ENCODE measurements around the gene RNF175. TPM values are rescaled to one million over a fixed set of nuclear protein-coding genes. Genes with fewer than 3 reads are reported as not detected.

RNF175 gene
- polyA plus RNA-seq, 1 experiment: not detected

GRCh38 chr4:153776601-153777000 lies 16.8 kb upstream of the RNF175 start:
- Histone ChIP-seq H3K4me3 (ENCODE audit: low read depth, low read length) (no peak overlapping the region), H3K27me3 (ENCODE audit: control insufficient read depth, insufficient read depth, low read length) (no peaks in the 10 kb centered on the region), H3K9me3 (ENCODE audit: control insufficient read depth, insufficient read depth, low read length) (no peaks in the 10 kb centered on the region; the same call in 1 of the 2 replicates), H3K27ac (ENCODE audit: low read depth, low read length) (no peak overlapping the region)
- DNase-seq (ENCODE audit: low read depth, low spot score): no peak
- ChIA-PET CTCF (interaction anchor here (1.1 kb wide), 1 partner anchor 27 kb away, joined by 3 read pairs; no protein-coding TSS in a partner anchor), POLR2A (no interaction called here)
- TF ChIP-seq CTCF (IDR thresholded peaks at IDR 0.05; ENCODE audit: low read depth, low read length): no peak

GRCh38 chr4:153773236-153773690 lies 13.4 kb upstream of the RNF175 start:
- POLR2A ChIA-PET: no interaction called here
- DNase-seq (ENCODE audit: low read depth, low spot score): no peak
- H3K27me3 ChIP-seq (ENCODE audit: control insufficient read depth, insufficient read depth, low read length): no peaks in the 10 kb centered on the region
- no peaks in the 10 kb centered on the region for H3K9me3 ChIP-seq (ENCODE audit: control insufficient read depth, insufficient read depth, low read length)
- CTCF ChIA-PET: no interaction called here
- no peak overlapping the region for H3K27ac ChIP-seq (ENCODE audit: low read depth, low read length)
- H3K4me3 ChIP-seq (ENCODE audit: low read depth, low read length): no peak overlapping the region
- TF ChIP-seq CTCF (IDR thresholded peaks at IDR 0.05; ENCODE audit: low read depth, low read length): no peak

GRCh38 chr4:153771046-153771445 lies 11.2 kb upstream of the RNF175 start:
- Histone ChIP-seq H3K27me3 (ENCODE audit: control insufficient read depth, insufficient read depth, low read length) (no peaks in the 10 kb centered on the region), H3K27ac (ENCODE audit: low read depth, low read length) (no peak overlapping the region), H3K9me3 (ENCODE audit: control insufficient read depth, insufficient read depth, low read length) (no peaks in the 10 kb centered on the region), H3K4me3 (ENCODE audit: low read depth, low read length) (no peak overlapping the region)
- CTCF ChIA-PET: no interaction called here
- POLR2A ChIA-PET: no interaction called here
- DNase-seq (ENCODE audit: low read depth, low spot score): no peak
- TF ChIP-seq CTCF (IDR thresholded peaks at IDR 0.05; ENCODE audit: low read depth, low read length): no peak

- H3K9me3 ChIP-seq (ENCODE audit: control insufficient read depth, insufficient read depth, low read length): no peaks in the 10 kb centered on the region
- POLR2A ChIA-PET: no interaction called here
- CTCF ChIA-PET: no interaction called here
Measured at GRCh38 chr4:153766758-153767157, 6.9 kb upstream of the RNF175 start.

GRCh38 chr4:153765894-153766293 lies 6.1 kb upstream of the RNF175 start:
- POLR2A ChIA-PET: no interaction called here
- CTCF ChIA-PET: no interaction called here
- H3K9me3 ChIP-seq (ENCODE audit: control insufficient read depth, insufficient read depth, low read length): no peaks in the 10 kb centered on the region
- DNase-seq (ENCODE audit: low read depth, low spot score): no peak
- H3K4me3 ChIP-seq (ENCODE audit: low read depth, low read length): no peak overlapping the region
- no peak for TF ChIP-seq CTCF (IDR thresholded peaks at IDR 0.05; ENCODE audit: low read depth, low read length)
- H3K27ac ChIP-seq (ENCODE audit: low read depth, low read length): no peak overlapping the region
- peaks cover 5% of the 10 kb centered on the region for H3K27me3 ChIP-seq (ENCODE audit: control insufficient read depth, insufficient read depth, low read length)

More at GRCh38 chr4:153766758-153767157, 6.9 kb upstream of the RNF175 start:
- no peak for TF ChIP-seq CTCF (IDR thresholded peaks at IDR 0.05; ENCODE audit: low read depth, low read length)
- Histone ChIP-seq H3K27ac (ENCODE audit: low read depth, low read length) (no peak overlapping the region), H3K27me3 (ENCODE audit: control insufficient read depth, insufficient read depth, low read length) (peaks cover 4% of the 10 kb centered on the region), H3K4me3 (ENCODE audit: low read depth, low read length) (no peak overlapping the region)
- DNase-seq (ENCODE audit: low read depth, low spot score): no peak

Measured in AG04450 (cell line).